Common myeloid progenitor, CD34-positive (primary cell): Measurements from ENCODE around the gene TRMT10A. TPM values are rescaled to one million over a fixed set of nuclear protein-coding genes. Genes with fewer than 3 reads are reported as not detected.

Experiments used
- CTCF ChIA-PET: fragments of 350-600 bp; sonication (Branson Sonifier 250); formaldehyde crosslinking; loops from one replicate; lab custom pipeline; 2021; ENCODE audit warnings: antibody characterized with exemption; lab: Charles Lee
- POLR2A ChIA-PET: fragments of 350-600 bp; sonication (Branson Sonifier 250); formaldehyde crosslinking; loops from one replicate; lab custom pipeline; 2021; ENCODE audit warnings: antibody characterized with exemption; lab: Charles Lee
- DNase-seq, 3 donors: peaks; one replicate each; pipeline versions ENCODE4 v3.0.0 to v3.0.0-alpha.2; 2013
- H3K27ac ChIP-seq, 2 experiments: 1 replicate in 1 of 2; 2 replicates in 1 of 2; pipeline ENCODE4 v1.7.0; 2013; ENCODE audit warnings: inconsistent platforms in 2 of 2, low read length in 2 of 2, mild to moderate bottlenecking in 2 of 2, low read depth in 1 of 2, moderate library complexity in 1 of 2; ENCODE audit not compliant: severe bottlenecking in 2 of 2, insufficient read depth in 1 of 2, poor library complexity in 1 of 2
- H3K27me3 ChIP-seq, 5 experiments: replicated peaks in 2 of 5; 1 replicate in 3 of 5; 2 replicates in 2 of 5; pipeline versions ENCODE4 v1.6.1 to v1.7.0; 2013; ENCODE audit warnings: low read length in 4 of 5, mild to moderate bottlenecking in 2 of 5, moderate library complexity in 2 of 5, inconsistent platforms in 1 of 5; ENCODE audit not compliant: insufficient read depth in 5 of 5, control insufficient read depth in 4 of 5
- H3K36me3 ChIP-seq, 4 experiments: 1 replicate in 2 of 4; 2 replicates in 2 of 4; pipeline versions ENCODE4 v1.6.1 to v1.7.0; 2013; ENCODE audit warnings: low read length in 3 of 4, control low read depth in 1 of 4, mild to moderate bottlenecking in 1 of 4; ENCODE audit not compliant: control insufficient read depth in 4 of 4, insufficient read depth in 4 of 4
- H3K4me1 ChIP-seq, 4 experiments: 1 replicate in 3 of 4; 2 replicates in 1 of 4; pipeline versions ENCODE4 v1.6.1 to v1.7.1; 2013; ENCODE audit warnings: low read length in 3 of 4, mild to moderate bottlenecking in 3 of 4, control low read depth in 1 of 4, inconsistent platforms in 1 of 4, moderate library complexity in 1 of 4; ENCODE audit not compliant: control insufficient read depth in 4 of 4, insufficient read depth in 4 of 4; ENCODE audit errors: control extremely low read depth in 1 of 4
- H3K4me3 ChIP-seq, 7 experiments: 1 replicate in 4 of 7; 2 replicates in 3 of 7; pipeline versions ENCODE4 v1.5.1 to v1.7.0; 2013; ENCODE audit warnings: mild to moderate bottlenecking in 7 of 7, low read length in 6 of 7, moderate library complexity in 6 of 7, inconsistent platforms in 2 of 7, low read depth in 2 of 7, control low read depth in 1 of 7; ENCODE audit not compliant: insufficient read depth in 4 of 7, control insufficient read depth in 1 of 7; ENCODE audit errors: extremely low read depth in 1 of 7
- H3K9me3 ChIP-seq, 5 experiments: 1 replicate in 4 of 5; 2 replicates in 1 of 5; pipeline versions ENCODE4 v1.6.1 to v1.7.1; 2013; ENCODE audit warnings: low read length in 4 of 5, mild to moderate bottlenecking in 2 of 5, inconsistent platforms in 1 of 5, low read depth in 1 of 5, moderate library complexity in 1 of 5; ENCODE audit not compliant: control insufficient read depth in 4 of 5, insufficient read depth in 2 of 5; ENCODE audit errors: control extremely low read depth in 1 of 5
- whole genome bisulfite sequencing: methylation state at CpG from one replicate; pipeline ENCODE4 v1.1.5; 2013; ENCODE audit not compliant: insufficient coverage; 5-methylcytosine and 5-hydroxymethylcytosine counted together
- polyA plus RNA-seq: library from polyadenylated mRNA; unstranded; fragments of 120-200 nt; gene quantifications from one replicate; pipeline ENCODE4 v1.2.1, GENCODE V29; 2013

Gene TRMT10A, protein sequence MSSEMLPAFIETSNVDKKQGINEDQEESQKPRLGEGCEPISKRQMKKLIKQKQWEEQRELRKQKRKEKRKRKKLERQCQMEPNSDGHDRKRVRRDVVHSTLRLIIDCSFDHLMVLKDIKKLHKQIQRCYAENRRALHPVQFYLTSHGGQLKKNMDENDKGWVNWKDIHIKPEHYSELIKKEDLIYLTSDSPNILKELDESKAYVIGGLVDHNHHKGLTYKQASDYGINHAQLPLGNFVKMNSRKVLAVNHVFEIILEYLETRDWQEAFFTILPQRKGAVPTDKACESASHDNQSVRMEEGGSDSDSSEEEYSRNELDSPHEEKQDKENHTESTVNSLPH
- polyA plus RNA-seq: 6.5 TPM

DNA sequence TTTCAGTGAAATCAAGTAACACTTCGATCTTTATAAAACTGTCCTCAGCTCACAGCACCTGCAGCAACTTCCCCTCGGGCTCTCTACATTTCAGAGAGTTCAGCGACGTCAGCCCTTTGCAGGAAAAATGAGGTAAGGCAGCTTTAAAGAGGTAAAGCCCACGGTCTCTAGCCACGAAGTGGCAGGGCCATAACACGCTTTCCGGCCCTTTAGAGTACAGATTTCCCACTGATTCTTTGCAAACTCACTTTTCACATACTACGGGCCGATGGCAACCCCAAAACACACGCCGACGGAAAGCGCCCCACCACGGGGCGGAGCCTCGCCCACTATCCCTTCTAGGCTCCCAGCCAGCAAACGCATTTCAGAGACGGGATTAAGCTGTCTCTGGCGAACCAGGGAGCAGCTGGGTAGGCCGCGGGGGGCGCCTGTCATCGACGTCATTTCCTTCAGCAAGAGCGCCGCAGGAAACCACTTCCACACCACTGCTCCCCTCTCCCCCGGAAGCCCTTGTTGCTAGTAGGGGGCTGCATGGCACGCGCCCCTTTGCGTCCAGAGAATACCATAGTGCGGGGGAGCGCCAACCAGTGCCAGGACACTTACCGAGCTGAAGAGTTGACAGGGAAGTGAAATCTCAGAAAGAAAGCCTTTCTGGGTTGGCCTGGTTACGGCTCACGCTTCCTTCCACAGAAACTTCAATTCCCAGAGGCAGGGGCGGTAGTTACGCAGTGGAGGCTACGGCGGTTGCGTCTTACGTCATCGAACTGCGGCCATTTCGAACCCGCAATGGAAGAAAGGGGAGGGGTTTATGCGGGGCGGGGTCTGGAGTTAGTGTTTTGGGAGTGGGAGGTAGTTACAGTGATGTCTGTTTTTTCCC is at the start of gene TRMT10A:
Gene TRMT10A, minus strand, starts transcription at position 730 of the 877 bp plus-strand sequence. CDS start 4,701 bp downstream, outside the sequence.
- no peaks in the 10 kb centered on the region for H3K36me3 ChIP-seq
- ChIA-PET POLR2A (interaction anchor here (0.9 to 1.3 kb wide), 2 partner anchors 248 to 385 kb away, joined by 3 to 8 read pairs; no protein-coding TSS in a partner anchor), CTCF (interaction anchor here (0.8 to 3.1 kb wide), 9 partner anchors 10 to 385 kb away, joined by 3 to 27 read pairs (median 5); partner anchors contain the start of gene DNAJB14)
- peaks cover 0 to 5% (median 3%) of the 10 kb centered on the region in 5 experiments for H3K27me3 ChIP-seq
- no peaks in the 10 kb centered on the region for H3K9me3 ChIP-seq
- H3K4me3 ChIP-seq: peak within 1 kb of the TSS; percentile 69 to 95 (median 91)
- peaks cover 0 to 10% (median 8%) of the 10 kb centered on the region in 4 experiments for H3K4me1 ChIP-seq
- WGBS: under 1% methylated on average over 24 of the region's 48 CpGs
- DNase-seq: peak; percentile 99 to 100 (median 99)
- H3K27ac ChIP-seq: peak within 1 kb of the TSS; percentile 98 to 99

DNA sequence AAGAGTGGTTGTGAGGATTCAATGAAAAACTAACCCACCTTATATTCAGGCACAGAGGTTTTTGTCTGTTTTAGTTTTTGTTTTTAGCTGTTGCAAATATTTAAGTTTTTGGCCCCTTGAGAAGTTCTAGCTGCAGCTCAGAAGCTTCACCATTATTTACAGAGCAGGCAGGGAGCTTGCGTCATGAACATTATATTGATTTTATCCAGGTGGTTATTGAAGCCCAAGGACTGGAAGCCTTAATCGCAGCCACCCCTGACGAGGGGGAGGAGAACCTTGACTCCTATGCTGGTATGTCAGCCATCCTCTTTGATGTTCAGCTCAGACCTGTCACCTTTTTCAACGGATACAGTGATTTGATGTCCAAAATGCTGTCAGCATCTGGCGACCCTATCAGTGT is 48.9 kb upstream of the TRMT10A start:
- H3K4me3 ChIP-seq: no peak overlapping the region
- H3K27me3 ChIP-seq: no peaks in the 10 kb centered on the region
- no peaks in the 10 kb centered on the region for H3K4me1 ChIP-seq
- ChIA-PET CTCF (interaction anchor here (1.2 kb wide), 1 partner anchor 13 kb away, joined by 3 read pairs; no protein-coding TSS in a partner anchor), POLR2A (no interaction called here)
- H3K36me3 ChIP-seq: no peaks in the 10 kb centered on the region
- DNase-seq: no peak
- H3K9me3 ChIP-seq: no peaks in the 10 kb centered on the region
- no peak overlapping the region for H3K27ac ChIP-seq
- 76% methylated on average over 5 of the region's 5 CpGs for WGBS

DNA sequence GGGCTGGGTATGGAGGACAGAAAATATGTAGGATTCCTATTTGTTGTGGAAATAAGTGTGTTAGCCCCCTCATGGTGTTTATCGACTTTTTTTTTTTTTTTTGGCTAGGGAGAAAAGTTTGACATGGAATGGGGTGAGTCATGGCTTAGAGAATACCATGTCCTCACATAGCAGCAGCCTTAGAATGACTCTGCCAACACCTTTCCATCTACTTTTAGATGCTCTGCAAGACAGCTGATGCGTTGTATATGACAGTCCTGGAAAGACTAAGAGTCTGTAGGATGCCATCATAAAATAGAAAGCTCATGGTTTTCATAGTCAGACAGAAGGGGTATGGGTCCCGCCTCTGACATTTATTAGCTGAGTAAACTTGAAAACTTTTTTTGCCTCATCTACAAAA is 48.4 kb upstream of the TRMT10A start:
- ChIA-PET CTCF (interaction anchor here (1.2 kb wide), 1 partner anchor 13 kb away, joined by 3 read pairs; no protein-coding TSS in a partner anchor), POLR2A (no interaction called here)
- Histone ChIP-seq H3K4me3 (no peak overlapping the region), H3K27me3 (peaks cover 0 to under 1% (median 0%) of the 10 kb centered on the region in 5 experiments), H3K9me3 (no peaks in the 10 kb centered on the region), H3K36me3 (no peaks in the 10 kb centered on the region), H3K27ac (no peak overlapping the region), H3K4me1 (no peaks in the 10 kb centered on the region)
- WGBS: 100% methylated on average over 2 of the region's 3 CpGs
- DNase-seq: no peak

DNA sequence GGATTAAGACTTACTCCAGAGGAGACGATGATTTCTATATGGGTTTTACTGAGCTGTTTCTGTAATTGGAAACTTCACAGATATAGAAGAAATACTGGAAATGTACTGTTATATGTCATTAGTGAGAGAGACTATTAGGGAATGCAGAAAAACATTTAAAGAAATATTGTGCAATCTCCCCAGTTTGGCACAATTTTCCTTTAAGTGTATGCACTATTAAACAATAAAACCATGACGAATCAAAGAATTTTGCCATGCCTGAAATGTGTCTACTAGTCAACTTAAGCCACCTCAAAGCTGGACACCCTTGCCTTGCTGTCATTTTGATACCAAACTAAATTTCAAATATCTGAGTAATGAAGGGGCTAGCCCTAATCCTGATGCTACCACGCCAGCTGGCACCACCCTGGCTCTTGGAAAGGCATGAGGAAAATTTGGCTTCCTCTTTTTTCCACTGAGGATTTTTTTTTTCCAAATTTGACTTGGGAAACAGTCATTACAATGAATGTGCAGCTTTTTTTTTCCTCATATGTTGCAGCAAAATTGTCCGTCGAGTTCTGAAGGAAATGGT is 46.9 kb upstream of the TRMT10A start:
- POLR2A ChIA-PET: no interaction called here
- H3K36me3 ChIP-seq: no peaks in the 10 kb centered on the region
- CTCF ChIA-PET: no interaction called here
- no peak for DNase-seq
- 93% methylated on average over 4 of the region's 5 CpGs for WGBS
- no peaks in the 10 kb centered on the region for H3K4me1 ChIP-seq
- no peak overlapping the region for H3K4me3 ChIP-seq
- peaks cover 0 to 3% (median 0%) of the 10 kb centered on the region in 5 experiments for H3K27me3 ChIP-seq
- H3K27ac ChIP-seq: no peak overlapping the region
- no peaks in the 10 kb centered on the region for H3K9me3 ChIP-seq

DNA sequence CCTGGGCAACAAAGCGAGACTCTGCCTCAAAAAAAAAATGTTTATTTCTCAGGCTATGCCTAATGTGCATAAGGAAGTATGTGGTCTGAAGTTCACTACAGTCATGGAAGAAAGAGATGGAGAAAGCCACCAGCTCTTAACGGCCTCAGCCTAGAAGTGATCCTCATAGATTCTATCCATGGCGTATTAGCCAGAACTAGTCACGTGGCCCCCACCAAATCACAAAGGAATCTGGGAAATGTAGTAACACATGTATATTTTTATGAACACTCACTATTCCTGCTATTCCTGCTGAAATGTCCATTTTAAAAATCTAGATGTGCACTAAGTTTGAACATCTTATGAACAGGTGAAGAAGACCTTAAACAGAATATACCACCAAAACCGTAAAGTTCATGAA is 44.6 kb upstream of the TRMT10A start:
- DNase-seq: no peak
- no peaks in the 10 kb centered on the region for H3K4me1 ChIP-seq
- H3K36me3 ChIP-seq: no peaks in the 10 kb centered on the region
- WGBS: 100% methylated on average over 2 of the region's 5 CpGs
- H3K4me3 ChIP-seq: no peak overlapping the region
- H3K27ac ChIP-seq: no peak overlapping the region
- H3K9me3 ChIP-seq: no peaks in the 10 kb centered on the region
- CTCF ChIA-PET: no interaction called here
- H3K27me3 ChIP-seq: peaks cover 0 to 3% (median 0%) of the 10 kb centered on the region in 5 experiments
- POLR2A ChIA-PET: interaction anchor here (0.6 kb wide), 1 partner anchor 319 kb away, joined by 3 read pairs; no protein-coding TSS in a partner anchor

DNA sequence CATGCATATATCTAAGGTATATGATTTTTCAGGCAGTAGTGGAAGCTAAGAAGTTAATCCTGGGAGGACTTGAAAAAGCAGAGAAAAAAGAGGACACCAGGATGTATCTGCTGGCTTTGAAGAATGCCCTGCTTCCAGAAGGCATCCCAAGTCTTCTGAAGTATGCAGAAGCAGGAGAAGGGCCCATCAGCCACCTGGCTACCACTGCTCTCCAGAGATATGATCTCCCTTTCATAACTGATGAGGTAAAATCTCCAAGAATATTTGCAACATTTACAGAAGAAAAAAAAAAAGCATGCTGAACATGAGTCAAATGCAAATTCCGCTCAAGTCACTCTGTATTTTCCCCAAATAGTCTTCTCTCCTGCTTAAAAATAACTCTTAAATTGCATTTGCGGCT is 42.9 kb upstream of the TRMT10A start:
- no peak overlapping the region for H3K27ac ChIP-seq
- H3K9me3 ChIP-seq: no peaks in the 10 kb centered on the region
- ChIA-PET CTCF (no interaction called here), POLR2A (no interaction called here)
- no peaks in the 10 kb centered on the region for H3K4me1 ChIP-seq
- DNase-seq: no peak
- no peak overlapping the region for H3K4me3 ChIP-seq
- no CpG with 5 or more reads among the region's 2 CpGs for WGBS
- peaks cover 0 to 3% (median 0%) of the 10 kb centered on the region in 5 experiments for H3K27me3 ChIP-seq
- no peaks in the 10 kb centered on the region for H3K36me3 ChIP-seq
